GM23338 (cell line): Measurements from ENCODE around the gene MINPP1.

Source experiments
- CREB1 ChIP-seq: fragments of 250-450 bp; sonication (Bioruptor Pico); IDR thresholded peaks from 2 replicates; pipeline ENCODE4 v1.5.0; 2020; ENCODE audit warnings: low read depth, mild to moderate bottlenecking, moderate library complexity
- CTCF ChIP-seq, 2 experiments: fragments of 200-600 bp in 1 of 2; sonication (generic) in 1 of 2; conservative IDR thresholded peaks; 2 replicates each; pipeline versions ENCODE4 v1.5.1 to v1.6.1; 2016 to 2017; ENCODE audit warnings: antibody characterized with exemption in 2 of 2, low read depth in 2 of 2, mild to moderate bottlenecking in 2 of 2, moderate library complexity in 1 of 2
- EZH2 ChIP-seq: fragments of 200-600 bp; sonication (generic); IDR thresholded peaks from one replicate; pipeline ENCODE4 v1.8.0; 2017; ENCODE audit warnings: antibody characterized with exemption, mild to moderate bottlenecking, low read depth; ENCODE audit not compliant: unreplicated experiment
- EZH2phosphoT487 ChIP-seq: fragments of 200-600 bp; sonication (generic); IDR thresholded peaks from one replicate; pipeline ENCODE4 v1.8.1; 2018; ENCODE audit warnings: antibody characterized with exemption; ENCODE audit not compliant: unreplicated experiment
- JUNB ChIP-seq: IDR thresholded peaks from one replicate; pipeline ENCODE4 v1.6.1; 2016; ENCODE audit warnings: antibody characterized with exemption; ENCODE audit not compliant: unreplicated experiment
- POLR2AphosphoS5 ChIP-seq: IDR thresholded peaks from 2 replicates; pipeline ENCODE4 v1.6.1; 2016; ENCODE audit warnings: antibody characterized with exemption, low read depth
- STAT1 ChIP-seq: IDR thresholded peaks from one replicate; pipeline ENCODE4 v1.6.1; 2016; ENCODE audit warnings: antibody characterized with exemption; ENCODE audit not compliant: unreplicated experiment
- TF ChIP-seq, protein P1 (sequence below): IDR thresholded peaks from one replicate; pipeline ENCODE4 v1.6.1; 2018; ENCODE audit warnings: antibody characterized with exemption; ENCODE audit not compliant: unreplicated experiment
- TF ChIP-seq, protein P2 (sequence below): IDR thresholded peaks from 2 replicates; pipeline ENCODE4 v1.6.1; 2016; ENCODE audit warnings: antibody characterized with exemption

DNA sequence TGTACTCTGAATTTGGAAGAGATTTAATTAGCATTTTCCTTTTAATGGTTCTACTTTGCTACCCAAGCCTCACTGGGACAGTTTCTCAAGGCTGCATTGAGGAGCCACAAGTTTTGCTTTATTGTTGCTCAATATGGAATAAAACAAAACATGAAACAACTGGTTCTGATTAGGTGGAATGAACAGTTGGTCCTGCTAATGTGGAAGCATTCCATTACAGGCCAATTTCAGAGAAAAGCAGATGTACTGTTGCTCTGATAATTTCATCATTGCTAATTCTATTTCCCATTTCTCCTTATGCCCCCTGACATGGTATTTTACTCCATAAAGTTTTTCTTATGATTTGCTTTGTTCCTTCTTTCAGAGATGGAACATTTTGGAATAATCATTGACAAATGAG, 89.0 kb downstream of the MINPP1 start:
- no peak for TF ChIP-seq CTCF (conservative IDR thresholded peaks at IDR 0.05; ENCODE audit: low read depth in 2 of 2)
- no peak for TF ChIP-seq POLR2AphosphoS5
- no peak for TF ChIP-seq EZH2phosphoT487
- TF ChIP-seq, protein P1, sequence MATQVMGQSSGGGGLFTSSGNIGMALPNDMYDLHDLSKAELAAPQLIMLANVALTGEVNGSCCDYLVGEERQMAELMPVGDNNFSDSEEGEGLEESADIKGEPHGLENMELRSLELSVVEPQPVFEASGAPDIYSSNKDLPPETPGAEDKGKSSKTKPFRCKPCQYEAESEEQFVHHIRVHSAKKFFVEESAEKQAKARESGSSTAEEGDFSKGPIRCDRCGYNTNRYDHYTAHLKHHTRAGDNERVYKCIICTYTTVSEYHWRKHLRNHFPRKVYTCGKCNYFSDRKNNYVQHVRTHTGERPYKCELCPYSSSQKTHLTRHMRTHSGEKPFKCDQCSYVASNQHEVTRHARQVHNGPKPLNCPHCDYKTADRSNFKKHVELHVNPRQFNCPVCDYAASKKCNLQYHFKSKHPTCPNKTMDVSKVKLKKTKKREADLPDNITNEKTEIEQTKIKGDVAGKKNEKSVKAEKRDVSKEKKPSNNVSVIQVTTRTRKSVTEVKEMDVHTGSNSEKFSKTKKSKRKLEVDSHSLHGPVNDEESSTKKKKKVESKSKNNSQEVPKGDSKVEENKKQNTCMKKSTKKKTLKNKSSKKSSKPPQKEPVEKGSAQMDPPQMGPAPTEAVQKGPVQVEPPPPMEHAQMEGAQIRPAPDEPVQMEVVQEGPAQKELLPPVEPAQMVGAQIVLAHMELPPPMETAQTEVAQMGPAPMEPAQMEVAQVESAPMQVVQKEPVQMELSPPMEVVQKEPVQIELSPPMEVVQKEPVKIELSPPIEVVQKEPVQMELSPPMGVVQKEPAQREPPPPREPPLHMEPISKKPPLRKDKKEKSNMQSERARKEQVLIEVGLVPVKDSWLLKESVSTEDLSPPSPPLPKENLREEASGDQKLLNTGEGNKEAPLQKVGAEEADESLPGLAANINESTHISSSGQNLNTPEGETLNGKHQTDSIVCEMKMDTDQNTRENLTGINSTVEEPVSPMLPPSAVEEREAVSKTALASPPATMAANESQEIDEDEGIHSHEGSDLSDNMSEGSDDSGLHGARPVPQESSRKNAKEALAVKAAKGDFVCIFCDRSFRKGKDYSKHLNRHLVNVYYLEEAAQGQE: no peak
- TF ChIP-seq, protein P2, sequence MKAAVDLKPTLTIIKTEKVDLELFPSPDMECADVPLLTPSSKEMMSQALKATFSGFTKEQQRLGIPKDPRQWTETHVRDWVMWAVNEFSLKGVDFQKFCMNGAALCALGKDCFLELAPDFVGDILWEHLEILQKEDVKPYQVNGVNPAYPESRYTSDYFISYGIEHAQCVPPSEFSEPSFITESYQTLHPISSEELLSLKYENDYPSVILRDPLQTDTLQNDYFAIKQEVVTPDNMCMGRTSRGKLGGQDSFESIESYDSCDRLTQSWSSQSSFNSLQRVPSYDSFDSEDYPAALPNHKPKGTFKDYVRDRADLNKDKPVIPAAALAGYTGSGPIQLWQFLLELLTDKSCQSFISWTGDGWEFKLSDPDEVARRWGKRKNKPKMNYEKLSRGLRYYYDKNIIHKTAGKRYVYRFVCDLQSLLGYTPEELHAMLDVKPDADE: no peak
- no peak for TF ChIP-seq EZH2
- no peak for TF ChIP-seq JUNB
- TF ChIP-seq STAT1: no peak
- TF ChIP-seq CREB1: no peak
